PC-3 (cell line): ENCODE measurements around the gene TRAPPC2L.

ENCODE experiments used
- EZH2 ChIP-seq: fragments of 300-600 bp; sonication (generic); IDR thresholded peaks from one replicate; pipeline ENCODE4 v1.6.1; 2017; ENCODE audit warnings: antibody characterized with exemption, mild to moderate bottlenecking, low read length; ENCODE audit not compliant: unreplicated experiment
- EZH2phosphoT487 ChIP-seq: fragments of 300-600 bp; sonication (generic); IDR thresholded peaks from 2 replicates; pipeline ENCODE4 v1.6.1; 2018; ENCODE audit warnings: mild to moderate bottlenecking, antibody characterized with exemption, low read length, borderline replicate concordance
- TF ChIP-seq, protein P1 (sequence below): fragments of 300-600 bp; sonication (generic); conservative IDR thresholded peaks from 2 replicates; pipeline ENCODE4 v1.5.1; 2017; ENCODE audit warnings: antibody characterized with exemption, low read depth, mild to moderate bottlenecking, low read length

DNA sequence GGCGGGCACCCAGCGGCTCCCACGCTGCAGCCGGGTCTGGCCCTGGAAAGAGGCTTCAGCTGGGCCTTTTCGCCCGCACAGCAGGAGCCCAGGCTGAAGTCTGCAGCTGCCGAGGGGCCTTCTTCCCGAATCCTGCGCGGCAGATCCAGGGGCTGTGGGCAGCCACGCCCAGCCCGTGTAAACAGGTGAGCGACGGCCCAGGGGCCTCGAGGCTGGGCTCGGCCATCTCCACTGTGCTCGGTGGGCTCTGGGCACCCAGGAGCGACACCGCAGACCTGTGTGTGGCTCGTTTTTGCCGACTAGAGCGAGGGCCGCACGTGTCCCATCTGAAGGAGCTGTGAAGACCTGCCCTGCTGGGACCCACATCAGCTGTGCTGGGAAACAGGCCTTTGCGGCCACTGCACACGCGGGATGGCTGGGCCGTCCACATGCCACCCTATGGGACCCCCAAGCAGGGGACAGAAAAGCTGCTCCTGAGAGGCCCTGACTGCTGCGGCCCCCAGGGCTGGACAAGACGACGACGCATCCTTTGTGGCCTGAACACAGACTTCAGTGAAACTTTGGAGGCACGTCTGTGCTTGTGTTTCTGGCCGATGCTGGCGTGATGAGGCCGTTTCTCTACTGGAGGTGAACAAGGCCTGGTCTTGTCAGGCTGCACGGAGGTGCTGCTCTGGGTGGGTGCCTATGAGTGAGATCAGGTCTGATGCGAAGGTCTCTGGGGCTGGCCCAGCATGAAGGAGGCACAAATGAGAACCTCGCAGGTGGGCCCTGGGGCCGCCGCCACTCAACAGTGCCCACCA, 40.0 kb upstream of the TRAPPC2L start:
- TF ChIP-seq, protein P1, sequence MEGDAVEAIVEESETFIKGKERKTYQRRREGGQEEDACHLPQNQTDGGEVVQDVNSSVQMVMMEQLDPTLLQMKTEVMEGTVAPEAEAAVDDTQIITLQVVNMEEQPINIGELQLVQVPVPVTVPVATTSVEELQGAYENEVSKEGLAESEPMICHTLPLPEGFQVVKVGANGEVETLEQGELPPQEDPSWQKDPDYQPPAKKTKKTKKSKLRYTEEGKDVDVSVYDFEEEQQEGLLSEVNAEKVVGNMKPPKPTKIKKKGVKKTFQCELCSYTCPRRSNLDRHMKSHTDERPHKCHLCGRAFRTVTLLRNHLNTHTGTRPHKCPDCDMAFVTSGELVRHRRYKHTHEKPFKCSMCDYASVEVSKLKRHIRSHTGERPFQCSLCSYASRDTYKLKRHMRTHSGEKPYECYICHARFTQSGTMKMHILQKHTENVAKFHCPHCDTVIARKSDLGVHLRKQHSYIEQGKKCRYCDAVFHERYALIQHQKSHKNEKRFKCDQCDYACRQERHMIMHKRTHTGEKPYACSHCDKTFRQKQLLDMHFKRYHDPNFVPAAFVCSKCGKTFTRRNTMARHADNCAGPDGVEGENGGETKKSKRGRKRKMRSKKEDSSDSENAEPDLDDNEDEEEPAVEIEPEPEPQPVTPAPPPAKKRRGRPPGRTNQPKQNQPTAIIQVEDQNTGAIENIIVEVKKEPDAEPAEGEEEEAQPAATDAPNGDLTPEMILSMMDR: no peak
- TF ChIP-seq EZH2phosphoT487 (no peak), EZH2 (no peak)
